Esophagus muscularis mucosa (tissue), 4 donors: ENCODE results near the gene DYNLRB2. TPM values are rescaled to one million over a fixed set of nuclear protein-coding genes. Genes with fewer than 3 reads are reported as not detected.

Experiments
- DNase-seq: peaks from one replicate; pipeline ENCODE4 v3.0.0-alpha.2; 2017; ENCODE audit errors: extremely low spot score
- H3K27ac ChIP-seq, 4 donors: fragments of 200-600 bp; sonication (generic); replicated peaks in 1 of 4; 1 replicate in 3 of 4; 2 replicates in 1 of 4; pipeline ENCODE4 v1.5.1; 2016 to 2019; ENCODE audit warnings: mild to moderate bottlenecking in 1 of 4
- H3K27me3 ChIP-seq, 4 donors: fragments of 200-600 bp; sonication (generic); one replicate each; pipeline versions ENCODE4 v1.5.1 to v1.6.0; 2016 to 2019
- H3K36me3 ChIP-seq, 4 donors: fragments of 200-600 bp; sonication (generic); one replicate each; pipeline ENCODE4 v1.5.1; 2016 to 2019
- H3K4me1 ChIP-seq, 4 donors: fragments of 200-600 bp; sonication (generic); one replicate each; pipeline ENCODE4 v1.5.1; 2016 to 2019
- H3K4me3 ChIP-seq, 4 donors: fragments of 200-600 bp; sonication (generic); 1 replicate in 2 of 4; 2 replicates in 2 of 4; pipeline ENCODE4 v1.5.1; 2016 to 2019; ENCODE audit warnings: mild to moderate bottlenecking in 4 of 4, moderate library complexity in 1 of 4
- H3K9me3 ChIP-seq, 4 donors: fragments of 200-600 bp; sonication (generic); 1 replicate in 3 of 4; 2 replicates in 1 of 4; pipeline ENCODE4 v1.5.1; 2016 to 2019
- CTCF ChIP-seq, 3 experiments: fragments of 200-600 bp in 2 of 3; fragments of 450-650 bp in 1 of 3; sonication (generic) in 2 of 3; IDR thresholded peaks; one replicate each; pipeline ENCODE4 v1.5.1; 2017 to 2019; ENCODE audit warnings: antibody characterized with exemption in 3 of 3, mild to moderate bottlenecking in 2 of 3, moderate library complexity in 1 of 3
- EP300 ChIP-seq: sonication (generic); formaldehyde crosslinking; IDR thresholded peaks from one replicate; pipeline ENCODE4 v1.6.1; 2017; ENCODE audit warnings: antibody characterized with exemption
- POLR2A ChIP-seq: fragments of 450-650 bp; IDR thresholded peaks from one replicate; pipeline ENCODE4 v1.6.1; 2017; ENCODE audit warnings: antibody characterized with exemption, moderate library complexity, mild to moderate bottlenecking, low read depth
- POLR2AphosphoS5 ChIP-seq, 2 donors: sonication (generic); formaldehyde crosslinking; IDR thresholded peaks; one replicate each; pipeline ENCODE4 v1.6.1; 2017; ENCODE audit warnings: antibody characterized with exemption in 2 of 2
- WGBS: methylation state at CpG from one replicate; pipeline ENCODE4 v1.1.5; 2018; 5-methylcytosine and 5-hydroxymethylcytosine counted together
- intact Hi-C: fragments of 100-400 bp; cut with DNase I; formaldehyde crosslinking; loops from one replicate; pipeline ENCODE4 v1.15.1; 2023
- total RNA-seq, 4 donors: library from RNA; depleted of rRNA; stranded (reverse); fragments of >200 nt; gene quantifications; one replicate each; pipeline versions ENCODE4 v1.1.0 to v1.2.1, GENCODE V29; 2016

Gene DYNLRB2
- total RNA-seq, 4 donors from 2014 or later = not detected

- H3K27ac ChIP-seq = no peak overlapping the region
- 71% methylated on average over 2 of the region's 3 CpGs for WGBS
- H3K9me3 ChIP-seq = no peaks in the 10 kb centered on the region
- no peaks in the 10 kb centered on the region for H3K36me3 ChIP-seq
- H3K27me3 ChIP-seq = peaks cover 0 to 38% (median 0%) of the 10 kb centered on the region in 4 donors
- intact Hi-C loops = no loop called here
- DNase-seq = no peak
- no peaks in the 10 kb centered on the region for H3K4me1 ChIP-seq
- TF ChIP-seq POLR2A = no peak
- TF ChIP-seq POLR2AphosphoS5 (IDR thresholded peaks at IDR 0.05) = no peak
- TF ChIP-seq CTCF (IDR thresholded peaks at IDR 0.05) = no peak
- TF ChIP-seq EP300 = no peak
- no peak overlapping the region for H3K4me3 ChIP-seq
These were observed 15.7 kb downstream of the DYNLRB2 start for GRCh38 chr16:80556481-80556880.

- intact Hi-C loops = no loop called here
- TF ChIP-seq CTCF (IDR thresholded peaks at IDR 0.05) (no peak), POLR2AphosphoS5 (IDR thresholded peaks at IDR 0.05) (no peak), EP300 (no peak), POLR2A (no peak)
- no peaks in the 10 kb centered on the region for H3K4me1 ChIP-seq
- peaks cover 0 to 33% (median 0%) of the 10 kb centered on the region in 4 donors for H3K27me3 ChIP-seq
- WGBS = 91% methylated on average over 5 of the region's 5 CpGs
- H3K27ac ChIP-seq = no peak overlapping the region
- no peak for DNase-seq
- no peaks in the 10 kb centered on the region for H3K36me3 ChIP-seq
- H3K4me3 ChIP-seq = no peak overlapping the region
- H3K9me3 ChIP-seq = no peaks in the 10 kb centered on the region
These were observed 16.2 kb downstream of the DYNLRB2 start for GRCh38 chr16:80557037-80557436.

- H3K9me3 ChIP-seq = no peaks in the 10 kb centered on the region
- no peak overlapping the region for H3K4me3 ChIP-seq
- no peak for DNase-seq
- H3K27me3 ChIP-seq = peaks cover 0 to 19% (median 0%) of the 10 kb centered on the region in 4 donors
- WGBS = 53% methylated on average over 4 of the region's 4 CpGs
- intact Hi-C loops = no loop called here
- TF ChIP-seq EP300 = no peak
- TF ChIP-seq POLR2A = no peak
- TF ChIP-seq CTCF (IDR thresholded peaks at IDR 0.05) = no peak
- TF ChIP-seq POLR2AphosphoS5 (IDR thresholded peaks at IDR 0.05) = no peak
- H3K27ac ChIP-seq = no peak overlapping the region
- H3K36me3 ChIP-seq = no peaks in the 10 kb centered on the region
- H3K4me1 ChIP-seq = no peaks in the 10 kb centered on the region
These were observed 18.6 kb downstream of the DYNLRB2 start for GRCh38 chr16:80559369-80559768.

- no peak for DNase-seq
- intact Hi-C loops = no loop called here
- Histone ChIP-seq H3K9me3 (no peaks in the 10 kb centered on the region), H3K27me3 (peaks cover 0 to 24% (median 0%) of the 10 kb centered on the region in 4 donors), H3K36me3 (no peaks in the 10 kb centered on the region), H3K27ac (no peak overlapping the region), H3K4me1 (no peaks in the 10 kb centered on the region), H3K4me3 (no peak overlapping the region)
- WGBS = 77% methylated on average over 3 of the region's 3 CpGs
- TF ChIP-seq CTCF (IDR thresholded peaks at IDR 0.05) = no peak
- no peak for TF ChIP-seq EP300
- no peak for TF ChIP-seq POLR2AphosphoS5 (IDR thresholded peaks at IDR 0.05)
- no peak for TF ChIP-seq POLR2A
These were observed 22.3 kb downstream of the DYNLRB2 start for GRCh38 chr16:80563066-80563465.

GRCh38 chr16:80564394-80564793 is 23.6 kb downstream of the DYNLRB2 start:
- no peak overlapping the region for H3K27ac ChIP-seq
- no peak overlapping the region for H3K4me3 ChIP-seq
- 66% methylated on average over 7 of the region's 7 CpGs for WGBS
- H3K36me3 ChIP-seq = no peaks in the 10 kb centered on the region
- H3K27me3 ChIP-seq = peaks cover 0 to 27% (median 0%) of the 10 kb centered on the region in 4 donors
- no peaks in the 10 kb centered on the region for H3K4me1 ChIP-seq
- H3K9me3 ChIP-seq = no peaks in the 10 kb centered on the region
- no peak for DNase-seq
- TF ChIP-seq CTCF (IDR thresholded peaks at IDR 0.05) = no peak
- no peak for TF ChIP-seq POLR2AphosphoS5 (IDR thresholded peaks at IDR 0.05)
- TF ChIP-seq EP300 = no peak
- no peak for TF ChIP-seq POLR2A
- intact Hi-C loops = no loop called here
